Transverse colon (tissue), 4 donors: ENCODE data around the gene C5orf63. TPM values are rescaled to one million over a fixed set of nuclear protein-coding genes. Genes with fewer than 3 reads are reported as not detected.

Experiments used
- DNase-seq: peaks from one replicate; pipeline ENCODE4 v3.0.0-alpha.2; 2019
- H3K27ac ChIP-seq, 4 donors: fragments of 200-600 bp; sonication (generic); 2 replicates each; pipeline ENCODE4 v1.5.1; 2016 to 2018; ENCODE audit warnings: inconsistent platforms in 4 of 4
- H3K27me3 ChIP-seq: fragments of 200-600 bp; sonication (generic); 2 replicates; pipeline ENCODE4 v1.5.1; 2017; ENCODE audit warnings: inconsistent platforms
- H3K36me3 ChIP-seq, 4 donors: fragments of 200-600 bp; sonication (generic); 2 replicates each; pipeline ENCODE4 v1.5.1; 2017 to 2019; ENCODE audit warnings: inconsistent platforms in 4 of 4
- H3K4me1 ChIP-seq, 4 donors: fragments of 200-600 bp; sonication (generic); 2 replicates each; pipeline ENCODE4 v1.5.1; 2017 to 2020; ENCODE audit warnings: inconsistent platforms in 4 of 4
- H3K4me3 ChIP-seq, 4 donors: fragments of 200-600 bp; sonication (generic); 1 replicate in 1 of 4; 2 replicates in 3 of 4; pipeline versions ENCODE4 v1.5.1 to v1.6.1; 2017 to 2019; ENCODE audit warnings: inconsistent platforms in 4 of 4
- H3K9me3 ChIP-seq, 2 donors: fragments of 200-600 bp; sonication (generic); 2 replicates each; pipeline ENCODE4 v1.5.1; 2017 to 2019; ENCODE audit warnings: inconsistent platforms in 2 of 2
- EP300 ChIP-seq: sonication (generic); formaldehyde crosslinking; IDR thresholded peaks from one replicate; pipeline ENCODE4 v1.6.1; 2017; ENCODE audit warnings: antibody characterized with exemption, low read depth
- POLR2A ChIP-seq: fragments of 450-650 bp; IDR thresholded peaks from one replicate; pipeline ENCODE4 v1.6.1; 2016; ENCODE audit warnings: antibody characterized with exemption, mild to moderate bottlenecking, moderate library complexity
- POLR2AphosphoS5 ChIP-seq, 3 donors: sonication (generic); formaldehyde crosslinking; IDR thresholded peaks; one replicate each; pipeline ENCODE4 v1.6.1; 2016; ENCODE audit warnings: antibody characterized with exemption in 3 of 3
- WGBS, 2 donors: methylation state at CpG; one replicate each; pipeline ENCODE4 v1.1.5; 2018; ENCODE audit warnings: low coverage in 1 of 2; 5-methylcytosine and 5-hydroxymethylcytosine counted together
- in situ Hi-C, 4 donors: fragments of 200-750 bp; cut with MboI; loops; one replicate each; pipeline versions ENCODE4 v1.15.0 to v1.15.1; 2017; ENCODE audit warnings: low sequenced_read_pairs in 3 of 4, low pct_ligation_motif_present in 1 of 4, low pct_unique_long_range_greater_than_20kb in 1 of 4
- intact Hi-C: fragments of 100-400 bp; cut with DNase I; formaldehyde crosslinking; loops from one replicate; pipeline ENCODE4 v1.15.1; 2023; ENCODE audit warnings: low total_unique reads
- total RNA-seq, 4 donors: library from RNA; depleted of rRNA; stranded (reverse); fragments of >200 nt; gene quantifications; one replicate each; pipeline ENCODE4 v1.1.0, GENCODE V29; 2016
- TF ChIP-seq, protein P1 (sequence below), 5 experiments: fragments of 200-600 bp in 3 of 5; fragments of 450-650 bp in 2 of 5; sonication (generic) in 3 of 5; IDR thresholded peaks; 1 replicate in 2 of 5; 2 replicates in 3 of 5; pipeline ENCODE4 v1.5.1; 2016 to 2017; ENCODE audit warnings: antibody characterized with exemption in 5 of 5, inconsistent platforms in 3 of 5, mild to moderate bottlenecking in 2 of 5, moderate library complexity in 1 of 5

C5orf63 gene
- total RNA-seq, 4 donors from 2014 or later = 2.4 to 33.7 (median 12.2) TPM

DNA sequence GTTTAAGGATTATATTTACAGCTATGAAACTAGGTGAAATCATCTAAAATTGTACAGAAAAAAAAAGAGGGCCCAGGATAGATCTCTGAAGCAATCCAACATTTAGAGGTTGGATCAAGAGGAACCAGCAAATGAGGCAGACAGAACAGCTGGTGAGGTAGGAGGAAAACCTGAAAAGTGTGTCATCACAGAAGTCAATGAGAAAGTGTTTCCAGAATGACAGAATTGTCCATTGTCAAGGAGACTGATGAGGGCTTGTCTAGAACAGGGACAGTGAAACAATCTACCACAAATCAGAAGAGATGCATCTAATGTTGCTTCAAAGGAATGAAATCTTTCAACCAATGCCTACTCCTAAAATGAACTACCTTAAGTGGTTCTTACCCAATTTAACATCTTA is 6.6 kb downstream of the C5orf63 start:
- Histone ChIP-seq H3K27ac (no peak overlapping the region), H3K4me3 (no peak overlapping the region), H3K36me3 (no peaks in the 10 kb centered on the region), H3K9me3 (no peaks in the 10 kb centered on the region), H3K4me1 (no peaks in the 10 kb centered on the region), H3K27me3 (no peaks in the 10 kb centered on the region)
- intact Hi-C loops = no loop called here
- TF ChIP-seq POLR2A (no peak), EP300 (no peak), POLR2AphosphoS5 (IDR thresholded peaks at IDR 0.05) (no peak)
- TF ChIP-seq, protein P1, sequence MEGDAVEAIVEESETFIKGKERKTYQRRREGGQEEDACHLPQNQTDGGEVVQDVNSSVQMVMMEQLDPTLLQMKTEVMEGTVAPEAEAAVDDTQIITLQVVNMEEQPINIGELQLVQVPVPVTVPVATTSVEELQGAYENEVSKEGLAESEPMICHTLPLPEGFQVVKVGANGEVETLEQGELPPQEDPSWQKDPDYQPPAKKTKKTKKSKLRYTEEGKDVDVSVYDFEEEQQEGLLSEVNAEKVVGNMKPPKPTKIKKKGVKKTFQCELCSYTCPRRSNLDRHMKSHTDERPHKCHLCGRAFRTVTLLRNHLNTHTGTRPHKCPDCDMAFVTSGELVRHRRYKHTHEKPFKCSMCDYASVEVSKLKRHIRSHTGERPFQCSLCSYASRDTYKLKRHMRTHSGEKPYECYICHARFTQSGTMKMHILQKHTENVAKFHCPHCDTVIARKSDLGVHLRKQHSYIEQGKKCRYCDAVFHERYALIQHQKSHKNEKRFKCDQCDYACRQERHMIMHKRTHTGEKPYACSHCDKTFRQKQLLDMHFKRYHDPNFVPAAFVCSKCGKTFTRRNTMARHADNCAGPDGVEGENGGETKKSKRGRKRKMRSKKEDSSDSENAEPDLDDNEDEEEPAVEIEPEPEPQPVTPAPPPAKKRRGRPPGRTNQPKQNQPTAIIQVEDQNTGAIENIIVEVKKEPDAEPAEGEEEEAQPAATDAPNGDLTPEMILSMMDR (IDR thresholded peaks at IDR 0.05) = no peak
- no peak for DNase-seq
- in situ Hi-C loops = no loop called here

DNA sequence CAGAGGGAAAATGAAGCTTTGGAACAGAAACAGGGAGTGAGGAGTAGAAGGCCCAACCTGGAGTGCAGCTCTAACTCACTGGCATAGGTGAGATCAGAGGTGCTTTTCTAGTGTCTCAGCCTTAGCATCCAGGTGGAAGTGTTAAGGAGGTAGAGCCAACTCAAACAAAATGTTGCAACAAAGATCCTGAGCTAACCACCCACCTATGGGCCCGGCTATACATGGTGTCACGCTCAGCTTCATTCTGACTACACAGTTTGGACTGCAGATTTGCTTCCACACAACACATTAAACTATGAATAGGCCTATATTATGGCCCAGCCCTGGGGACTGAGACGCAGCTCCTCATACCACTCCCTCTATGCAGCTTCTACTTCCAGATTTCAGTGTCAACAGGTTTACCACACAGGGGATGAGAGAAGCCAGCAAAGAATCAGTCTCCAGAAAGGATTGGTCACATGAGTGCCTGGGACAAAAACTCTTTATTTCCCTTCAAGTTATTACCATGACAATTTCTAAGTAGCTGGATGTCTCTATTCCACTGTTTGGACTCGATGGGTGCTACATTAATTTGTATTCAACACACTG is 9.0 kb downstream of the C5orf63 start:
- Histone ChIP-seq H3K4me1 (no peaks in the 10 kb centered on the region), H3K27ac (no peak overlapping the region), H3K4me3 (no peak overlapping the region), H3K27me3 (no peaks in the 10 kb centered on the region), H3K36me3 (no peaks in the 10 kb centered on the region), H3K9me3 (no peaks in the 10 kb centered on the region)
- intact Hi-C loops = no loop called here
- TF ChIP-seq, protein P1 (IDR thresholded peaks at IDR 0.05) = no peak
- TF ChIP-seq EP300 = no peak
- no peak for TF ChIP-seq POLR2A
- TF ChIP-seq POLR2AphosphoS5 (IDR thresholded peaks at IDR 0.05) = no peak
- in situ Hi-C loops = no loop called here
- no peak for DNase-seq
- whole genome bisulfite sequencing, 2 donors = 94 to 100% methylated on average over 1 to 4 of the region's 4 CpGs

DNA sequence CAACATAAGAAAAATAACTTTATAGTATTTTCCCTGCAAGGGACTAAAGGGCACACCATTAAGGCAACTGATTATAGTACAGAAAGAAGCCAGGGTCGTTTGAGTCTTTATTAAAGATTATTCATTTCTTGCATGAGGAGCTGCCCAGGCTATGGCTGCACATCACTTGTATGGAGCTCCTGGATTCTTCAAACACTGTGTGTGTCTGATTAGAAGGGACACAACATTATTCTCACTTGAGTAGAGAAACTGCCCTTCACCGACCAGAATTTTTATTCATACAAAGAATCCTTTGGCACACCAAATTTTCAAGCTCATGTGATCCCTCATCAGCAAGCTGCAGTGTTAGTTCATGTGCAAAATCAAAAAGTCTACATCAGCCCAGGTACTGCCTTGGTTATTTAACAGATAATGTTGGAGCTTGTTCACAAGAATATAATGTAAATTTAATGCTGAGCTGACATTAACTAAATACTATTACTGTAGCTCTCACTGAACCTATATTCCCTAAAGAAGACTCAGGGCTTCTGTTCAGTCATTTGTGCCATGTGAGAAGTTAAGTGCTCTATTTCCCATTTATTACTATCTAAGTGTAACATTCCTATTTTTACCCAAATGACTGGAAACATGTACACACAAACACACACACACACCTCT is 9.9 kb downstream of the C5orf63 start:
- no peaks in the 10 kb centered on the region for H3K4me1 ChIP-seq

DNA sequence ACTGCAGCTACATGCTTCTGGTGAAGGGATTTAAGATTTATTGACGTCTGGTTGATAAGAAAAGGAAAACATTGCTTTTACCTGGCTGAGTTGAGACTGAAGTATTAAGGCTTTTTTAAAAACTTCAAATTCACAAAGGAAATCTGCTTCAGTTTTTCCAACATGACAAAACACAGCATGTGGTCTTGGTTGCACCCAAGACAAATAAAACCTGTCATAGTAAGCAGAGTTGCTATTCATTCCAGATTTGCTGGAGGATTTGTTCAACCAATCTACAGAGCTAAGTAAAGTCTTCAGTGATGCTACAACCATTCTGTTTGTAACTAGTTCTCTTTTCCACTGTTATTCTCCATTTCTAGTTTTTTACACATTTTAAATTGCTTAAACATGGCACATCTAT is 11.3 kb downstream of the C5orf63 start:
- no peak overlapping the region for H3K4me3 ChIP-seq
- in situ Hi-C loops = no loop called here
- no peaks in the 10 kb centered on the region for H3K4me1 ChIP-seq
- WGBS, 2 donors = 39 to 60% methylated on average over 1 of the region's 1 CpG
- H3K27ac ChIP-seq = no peak overlapping the region
- no peaks in the 10 kb centered on the region for H3K27me3 ChIP-seq
- H3K36me3 ChIP-seq = peaks cover 0 to 6% (median 0%) of the 10 kb centered on the region in 4 donors
- no peak for DNase-seq
- H3K9me3 ChIP-seq = no peaks in the 10 kb centered on the region
- intact Hi-C loops = no loop called here
- TF ChIP-seq EP300 = no peak
- TF ChIP-seq, protein P1 (IDR thresholded peaks at IDR 0.05) = no peak
- no peak for TF ChIP-seq POLR2AphosphoS5 (IDR thresholded peaks at IDR 0.05)
- TF ChIP-seq POLR2A = no peak

More for the DNA sequence above, 9.9 kb downstream of the C5orf63 start:
- intact Hi-C loops = no loop called here
- in situ Hi-C loops = no loop called here
- Histone ChIP-seq H3K27ac (no peak overlapping the region), H3K9me3 (no peaks in the 10 kb centered on the region), H3K36me3 (peaks cover 0 to 2% (median 0%) of the 10 kb centered on the region in 4 donors), H3K4me3 (no peak overlapping the region), H3K27me3 (no peaks in the 10 kb centered on the region)
- 67 to 77% methylated on average over 2 of the region's 2 CpGs for WGBS, 2 donors
- DNase-seq = no peak
- TF ChIP-seq EP300 (no peak), POLR2A (no peak), POLR2AphosphoS5 (IDR thresholded peaks at IDR 0.05) (no peak)
- TF ChIP-seq, protein P1 (IDR thresholded peaks at IDR 0.05) = no peak
